ENCODE results near the gene POGLUT3. TPM values are rescaled to one million over a fixed set of nuclear protein-coding genes. Genes with fewer than 3 reads are reported as not detected.

POGLUT3 gene
- total and polyA plus RNA-seq, 2 of the 4 experiments (the other 2 are of a cell fraction), result 31.7 to 34.8 TPM

- no CpG with 5 or more reads among the region's 3 CpGs for WGBS, 2 experiments (ENCODE audit: extremely low coverage in 2 of 2, insufficient read length in 1 of 2)
- Histone ChIP-seq H3K4me1 (ENCODE audit: control insufficient read depth, insufficient read depth, low read length) (peaks cover 3% of the 10 kb centered on the region), H3K27me3 (ENCODE audit: control insufficient read depth, insufficient read depth, low read length) (no peaks in the 10 kb centered on the region), H3K79me1 (ENCODE audit: low read depth in 1 of 2, low read length in 2 of 2) (peaks cover 29 to 52% of the 10 kb centered on the region in 2 experiments), H3K9ac (ENCODE audit: low read depth, low read length) (no peak overlapping the region), H3K9me3 (ENCODE audit: control insufficient read depth, insufficient read depth, low read length) (no peaks in the 10 kb centered on the region), H3K4me3 (ENCODE audit: insufficient read depth, low read depth, low read length) (no peak overlapping the region), H2BK20ac (ENCODE audit: low read depth, low read length) (no peak overlapping the region), H2BK5ac (ENCODE audit: low read depth, low read length, poor library complexity, severe bottlenecking) (no peak overlapping the region), H3K4me2 (ENCODE audit: low read depth, low read length) (no peak overlapping the region), H3K14ac (replicated peaks; ENCODE audit: low read depth, low read length) (no peak overlapping the region), H4K91ac (ENCODE audit: insufficient read depth, low read depth, low read length) (no peak overlapping the region; the same call in 1 of the 2 replicates), H4K5ac (ENCODE audit: low read depth, low read length) (no peak overlapping the region), H3K9me1 (ENCODE audit: insufficient read depth, low read length) (peaks cover 8% of the 10 kb centered on the region; the same call in 1 of the 2 replicates), H2AK5ac (ENCODE audit: low read depth, low read length) (no peak overlapping the region), H2AK9ac (replicated peaks; ENCODE audit: low read depth, low read length, poor library complexity) (no peak overlapping the region), H3K4ac (ENCODE audit: low read depth, low read length) (no peak overlapping the region), H2AFZ (replicated peaks; ENCODE audit: low read length, poor library complexity) (no peak overlapping the region), H3K36me3 (ENCODE audit: control insufficient read depth, insufficient read depth, low read length) (peaks cover 1% of the 10 kb centered on the region; the same call in 1 of the 2 replicates), H4K8ac (ENCODE audit: low read depth in 2 of 2, low read length in 2 of 2) (0 out of 4 replicates have a peak overlapping the region, but pooled peaks of 1 of the 2 experiments have one; percentile 19), H2BK15ac (ENCODE audit: low read depth, low read length) (no peak overlapping the region), H4K20me1 (ENCODE audit: insufficient read depth, low read length) (no peaks in the 10 kb centered on the region), H3K56ac (ENCODE audit: extremely low read depth, insufficient read depth, low read length) (no peak overlapping the region), H3K27ac (ENCODE audit: insufficient read depth, low read length) (no peak overlapping the region), H3K23ac (ENCODE audit: low read depth, low read length) (no peak overlapping the region), H3K18ac (ENCODE audit: low read depth, low read length) (no peak overlapping the region), H2BK120ac (ENCODE audit: low read depth, low read length) (no peak overlapping the region)
- intact Hi-C loops (cut with micrococcal nuclease) (no loop called here), in situ Hi-C loops (cut with MboI; ENCODE audit: low sequenced_read_pairs) (no loop called here), dilution Hi-C loops (cut with HindIII; ENCODE audit: low sequenced_read_pairs, unreplicated experiment) (no loop called here)
- no peak for DNase-seq
- ChIA-PET CTCF (no interaction called here), POLR2A (ENCODE audit: unreplicated experiment) (interaction anchor here (0.6 kb wide), 1 partner anchor 118 kb away, joined by 4 read pairs; no protein-coding TSS in a partner anchor)
- TF ChIP-seq SMC3 (IDR thresholded peaks at IDR 0.05; ENCODE audit: low read depth, low read length) (no peak), CEBPB (IDR thresholded peaks at IDR 0.05; ENCODE audit: low read depth, low read length) (no peak), RAD21 (IDR thresholded peaks at IDR 0.05; ENCODE audit: low read length) (no peak), MAFK (IDR thresholded peaks at IDR 0.05; ENCODE audit: low read depth, low read length) (no peak), NFE2L2 (IDR thresholded peaks at IDR 0.05; ENCODE audit: low read depth, low read length) (no peak), MAZ (IDR thresholded peaks at IDR 0.05; ENCODE audit: borderline replicate concordance, low read depth, low read length) (no peak), FOS (IDR thresholded peaks at IDR 0.05; ENCODE audit: low read depth, low read length) (no peak), ELK1 (IDR thresholded peaks at IDR 0.05; ENCODE audit: borderline replicate concordance, low read depth, low read length) (no peak)
- ATAC-seq (ENCODE audit: low read depth), result no peak
- BruUV-seq (replicated peaks), result no TSS peak
Measured at GRCh38 chr11:108495326-108495725, 2.9 kb downstream of the POGLUT3 start.

Measured in IMR-90 (cell line).